Retina (tissue), 1 donor: ENCODE results near the gene TBX5.

Source experiments
- DNase-seq: peaks from one replicate; pipeline ENCODE4 v3.0.0-alpha.2; 2016

The TBX5 gene

GRCh38 chr12:114405519-114406271 is at the start of gene TBX5:
TBX5 (minus strand) TSS chr12:114406144; CDS start chr12:114403898, 2,246 bp downstream.
- no peak for DNase-seq

- DNase-seq: no peak
Measured at GRCh38 chr12:114451657-114452056, 45.7 kb upstream of the TBX5 start.

GRCh38 chr12:114450515-114451300 is 44.8 kb upstream of the TBX5 start:
- no peak for DNase-seq

- no peak for DNase-seq
Measured at GRCh38 chr12:114450019-114450418, 44.1 kb upstream of the TBX5 start.

- no peak for DNase-seq
Measured at GRCh38 chr12:114448618-114448933, 42.6 kb upstream of the TBX5 start.

- no peak for DNase-seq
Measured at GRCh38 chr12:114447799-114448617, 42.1 kb upstream of the TBX5 start.

GRCh38 chr12:114447274-114447716 is 41.4 kb upstream of the TBX5 start:
- no peak for DNase-seq

GRCh38 chr12:114445401-114446323 is 39.7 kb upstream of the TBX5 start:
- DNase-seq: no peak

- DNase-seq: peak; percentile 55
Measured at GRCh38 chr12:114444422-114445279, 38.7 kb upstream of the TBX5 start.

GRCh38 chr12:114443607-114444421 is 37.9 kb upstream of the TBX5 start:
- DNase-seq: peak; percentile 63

GRCh38 chr12:114442578-114442977 is 36.6 kb upstream of the TBX5 start:
- DNase-seq: no peak

GRCh38 chr12:114441545-114441944 is 35.6 kb upstream of the TBX5 start:
- DNase-seq: no peak

GRCh38 chr12:114441039-114441383 is 35.1 kb upstream of the TBX5 start:
- DNase-seq: no peak

- DNase-seq: peak; percentile 72
Measured at GRCh38 chr12:114440270-114441038, 34.5 kb upstream of the TBX5 start.

GRCh38 chr12:114439817-114440216 is 33.9 kb upstream of the TBX5 start:
- DNase-seq: no peak

GRCh38 chr12:114439261-114439683 is 33.3 kb upstream of the TBX5 start:
- DNase-seq: peak; percentile 56

- no peak for DNase-seq
Measured at GRCh38 chr12:114438635-114439256, 32.8 kb upstream of the TBX5 start.

- DNase-seq: no peak
Measured at GRCh38 chr12:114434341-114434740, 28.4 kb upstream of the TBX5 start.

- no peak for DNase-seq
Measured at GRCh38 chr12:114431902-114432301, 26.0 kb upstream of the TBX5 start.
